SK-N-SH (cell line): ENCODE results near the gene TES. TPM values are rescaled to one million over a fixed set of nuclear protein-coding genes. Genes with fewer than 3 reads are reported as not detected.

Source experiments
- CTCF ChIA-PET: fragments of 300-600, 350-600 bp; formaldehyde crosslinking; extraction: SDS; loops from one replicate; lab custom pipeline; 2021; lab: Yijun Ruan, JAX
- POLR2A ChIA-PET: fragments of 350-600 bp; sonication (Branson Sonifier 250); formaldehyde crosslinking; extraction: SDS; loops from one replicate; lab custom pipeline; 2020; ENCODE audit warnings: antibody characterized with exemption, inconsistent platforms; lab: Yijun Ruan, JAX
- DNase-seq: peaks from one replicate; pipeline ENCODE4 v3.0.0; 2012
- H2AFZ ChIP-seq: fragments of 200-600 bp; sonication (generic); 2 replicates; pipeline ENCODE4 v1.8.1; 2016; ENCODE audit warnings: antibody characterized with exemption, mild to moderate bottlenecking, low read depth
- H3F3A ChIP-seq: fragments of 200-600 bp; sonication (generic); replicated peaks from 2 replicates; pipeline ENCODE3; 2016; ENCODE audit warnings: antibody characterized with exemption, mild to moderate bottlenecking; ENCODE audit not compliant: insufficient read depth
- H3K27ac ChIP-seq, 2 experiments: fragments of 200-500 bp in 1 of 2; fragments of 200-600 bp in 1 of 2; sonication (Bioruptor generic) in 1 of 2; sonication (generic), shearing (Covaris generic) in 1 of 2; 2 replicates each; pipeline versions ENCODE4 v1.5.1 to v1.6.1; 2014 to 2016; ENCODE audit warnings: low read depth in 2 of 2, inconsistent platforms in 1 of 2, low read length in 1 of 2, mild to moderate bottlenecking in 1 of 2, mixed read lengths in 1 of 2
- H3K27me3 ChIP-seq: fragments of 200-600 bp; sonication (generic), shearing (Covaris generic); 2 replicates; pipeline ENCODE4 v1.6.1; 2016; ENCODE audit warnings: mixed run types; ENCODE audit not compliant: insufficient read depth
- H3K36me3 ChIP-seq, 2 experiments: fragments of 200-500 bp in 1 of 2; fragments of 200-600 bp in 1 of 2; sonication (Bioruptor generic) in 1 of 2; sonication (generic) in 1 of 2; replicated peaks in 1 of 2; 2 replicates each; pipeline versions ENCODE3 to v1.5.1; 2014 to 2016; ENCODE audit warnings: low read length in 1 of 2, mild to moderate bottlenecking in 1 of 2; ENCODE audit not compliant: insufficient read depth in 2 of 2, control insufficient read depth in 1 of 2
- H3K4me1 ChIP-seq, 2 experiments: fragments of 200-500 bp in 1 of 2; fragments of 200-600 bp in 1 of 2; sonication (Bioruptor generic) in 1 of 2; sonication (generic), shearing (Covaris generic) in 1 of 2; 2 replicates each; pipeline versions ENCODE4 v1.5.1 to v1.6.1; 2014 to 2016; ENCODE audit warnings: low read depth in 1 of 2, low read length in 1 of 2, mixed run types in 1 of 2; ENCODE audit not compliant: insufficient read depth in 2 of 2, control insufficient read depth in 1 of 2
- H3K4me2 ChIP-seq: fragments of 200-600 bp; sonication (generic), shearing (Covaris generic); 2 replicates; pipeline ENCODE4 v1.6.1; 2017; ENCODE audit warnings: mixed run types
- H3K4me3 ChIP-seq, 2 experiments: fragments of 200-500 bp in 1 of 2; fragments of 200-600 bp in 1 of 2; sonication (Bioruptor generic) in 1 of 2; sonication (generic), shearing (Covaris generic) in 1 of 2; 2 replicates each; pipeline versions ENCODE4 v1.5.1 to v1.8.1; 2014 to 2016; ENCODE audit warnings: low read depth in 2 of 2, inconsistent platforms in 1 of 2, low read length in 1 of 2, mild to moderate bottlenecking in 1 of 2, mixed read lengths in 1 of 2, moderate library complexity in 1 of 2
- H3K79me2 ChIP-seq: fragments of 200-600 bp; sonication (generic); 2 replicates; pipeline ENCODE4 v1.8.1; 2017; ENCODE audit warnings: mild to moderate bottlenecking; ENCODE audit not compliant: insufficient read depth
- H3K9ac ChIP-seq: fragments of 200-600 bp; sonication (generic); 2 replicates; pipeline ENCODE4 v1.6.1; 2017; ENCODE audit warnings: mixed run types
- H3K9me2 ChIP-seq: fragments of 200-600 bp; sonication (generic); 2 replicates; pipeline ENCODE4 v1.6.1; 2017; ENCODE audit warnings: mixed run types
- H3K9me3 ChIP-seq: fragments of 200-600 bp; sonication (generic); 2 replicates; pipeline ENCODE4 v1.6.1; 2017; ENCODE audit warnings: mixed run types, mild to moderate bottlenecking, moderate library complexity
- H4K20me1 ChIP-seq: fragments of 200-600 bp; sonication (generic); 2 replicates; pipeline ENCODE4 v1.6.1; 2017; ENCODE audit warnings: mild to moderate bottlenecking, mixed run types; ENCODE audit not compliant: insufficient read depth
- CHD2 ChIP-seq: fragments of 150-350 bp; IDR thresholded peaks from 2 replicates; pipeline ENCODE4 v1.6.1; 2018; ENCODE audit warnings: low read length; ENCODE audit not compliant: partially characterized antibody
- ELF1 ChIP-seq: IDR thresholded peaks from 2 replicates; pipeline ENCODE4 v1.4.0; 2012
- EP300 ChIP-seq, 2 experiments: IDR thresholded peaks; 2 replicates each; pipeline versions ENCODE4 v1.4.0 to v1.6.1; 2012; ENCODE audit warnings: borderline replicate concordance in 1 of 2, low read depth in 1 of 2, low read length in 1 of 2
- EZH2phosphoT487 ChIP-seq: fragments of 200-600 bp; sonication (generic); IDR thresholded peaks from 2 replicates; pipeline ENCODE4 v1.6.1; 2017; ENCODE audit warnings: low read depth, mixed run types, mild to moderate bottlenecking, antibody characterized with exemption, moderate library complexity, borderline replicate concordance
- GABPA ChIP-seq: IDR thresholded peaks from 2 replicates; pipeline ENCODE4 v1.4.0; 2012; ENCODE audit warnings: low read depth, mild to moderate bottlenecking
- JUND ChIP-seq: IDR thresholded peaks from 2 replicates; pipeline ENCODE4 v1.4.0; 2012
- MEF2A ChIP-seq: IDR thresholded peaks from 2 replicates; pipeline ENCODE4 v1.4.0; 2012; ENCODE audit warnings: low read depth, borderline replicate concordance
- NFIC ChIP-seq: IDR thresholded peaks from 2 replicates; pipeline ENCODE4 v1.4.0; 2012; ENCODE audit warnings: borderline replicate concordance
- POLR2AphosphoS5 ChIP-seq: IDR thresholded peaks from 2 replicates; pipeline ENCODE4 v1.6.1; 2012; ENCODE audit warnings: low read depth, low read length
- RAD21 ChIP-seq: IDR thresholded peaks from 2 replicates; pipeline ENCODE4 v1.6.1; 2012; ENCODE audit warnings: mild to moderate bottlenecking, low read length
- RCOR1 ChIP-seq: fragments of 150-350 bp; IDR thresholded peaks from 2 replicates; pipeline ENCODE4 v1.6.1; 2017; ENCODE audit warnings: antibody characterized with exemption, low read length
- RFX5 ChIP-seq: IDR thresholded peaks from 2 replicates; pipeline ENCODE4 v1.6.1; 2012; ENCODE audit warnings: mild to moderate bottlenecking, improper control_type of control experiment, low read length
- SIN3A ChIP-seq: IDR thresholded peaks from 2 replicates; pipeline ENCODE4 v1.6.1; 2012; ENCODE audit warnings: low read depth, mild to moderate bottlenecking, low read length, moderate library complexity, borderline replicate concordance
- SMC3 ChIP-seq: IDR thresholded peaks from 2 replicates; pipeline ENCODE4 v1.6.1; 2012; ENCODE audit warnings: low read depth, low read length, improper control_type of control experiment
- TAF1 ChIP-seq: IDR thresholded peaks from 2 replicates; pipeline ENCODE4 v1.6.1; 2012; ENCODE audit warnings: low read depth, mild to moderate bottlenecking, low read length, moderate library complexity, borderline replicate concordance
- TCF12 ChIP-seq: IDR thresholded peaks from 2 replicates; pipeline ENCODE4 v1.4.0; 2012
- TEAD4 ChIP-seq: IDR thresholded peaks from 2 replicates; pipeline ENCODE4 v1.4.0; 2012; ENCODE audit warnings: mild to moderate bottlenecking, borderline replicate concordance; ENCODE audit not compliant: insufficient read depth
- YY1 ChIP-seq: IDR thresholded peaks from 2 replicates; pipeline ENCODE4 v1.4.0; 2012; ENCODE audit warnings: low read depth, mild to moderate bottlenecking
- WGBS: methylation state at CpG from one replicate; pipeline ENCODE4 v1.1.6; 2017; ENCODE audit warnings: low lambda C conversion rate; 5-methylcytosine and 5-hydroxymethylcytosine counted together
- polyA plus RNA-seq, 3 experiments: library from polyadenylated mRNA; depleted of rRNA; stranded (reverse); fragments of >200 nt; gene quantifications; 2 replicates each; pipeline ENCODE4 v1.2.3, GENCODE V29; 2012
- TF ChIP-seq, protein P1 (sequence below): IDR thresholded peaks from 2 replicates; pipeline ENCODE4 v1.4.0; 2012; ENCODE audit warnings: low read depth, borderline replicate concordance
- TF ChIP-seq, protein P2 (sequence below): IDR thresholded peaks from 2 replicates; pipeline ENCODE4 v1.4.0; 2012; ENCODE audit warnings: low read depth

Gene TES
- polyA plus RNA-seq, 1 of the 3 experiments (the other 2 are of a cell fraction), result 9.5 TPM

DNA sequence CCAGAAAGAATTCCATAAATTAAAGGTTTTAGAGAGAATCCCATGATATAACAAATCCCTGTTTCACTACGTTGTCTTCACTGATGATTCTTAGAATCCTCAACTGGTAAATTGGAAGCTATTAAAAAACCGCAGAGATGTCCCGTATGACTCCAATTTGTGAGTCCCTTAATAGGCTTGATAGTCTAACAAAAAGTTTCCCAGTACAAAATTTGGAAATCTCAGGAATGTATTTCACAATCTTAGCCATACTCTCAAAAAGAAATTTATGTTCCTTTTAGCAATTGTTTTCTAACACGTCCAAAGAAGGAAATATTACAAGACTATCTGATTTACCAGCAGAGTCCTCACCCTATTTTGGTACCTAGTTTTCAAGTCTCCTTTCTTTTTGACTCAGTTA lies 2.5 kb downstream of the TES start:
- Histone ChIP-seq H3K9me3 (no peaks in the 10 kb centered on the region), H3K79me2 (no peaks in the 10 kb centered on the region), H3K27ac (no peak overlapping the region; a peak in 1 of 4 replicates), H3F3A (peaks cover 7% of the 10 kb centered on the region), H2AFZ (no peak overlapping the region), H4K20me1 (0 out of 2 replicates have a peak, but pooled peaks cover 1% of the 10 kb centered on the region), H3K4me3 (no peak overlapping the region), H3K9ac (no peak overlapping the region), H3K9me2 (no peaks in the 10 kb centered on the region), H3K27me3 (peaks cover 43% of the 10 kb centered on the region), H3K36me3 (no peaks in the 10 kb centered on the region), H3K4me2 (no peak overlapping the region), H3K4me1 (peaks cover 4 to 45% of the 10 kb centered on the region in 2 experiments; a peak in 3 of 4 replicates)
- CTCF ChIA-PET, result interaction anchor here (1.2 to 5.9 kb wide), 4 partner anchors 19 to 32 kb away, joined by 5 to 75 read pairs (median 32); no protein-coding TSS in a partner anchor
- no peak for DNase-seq
- WGBS, result 57% methylated on average over 4 of the region's 4 CpGs
- POLR2A ChIA-PET, result no interaction called here
- TF ChIP-seq YY1, result no peak
- no peak for TF ChIP-seq RAD21
- TF ChIP-seq, protein P1, sequence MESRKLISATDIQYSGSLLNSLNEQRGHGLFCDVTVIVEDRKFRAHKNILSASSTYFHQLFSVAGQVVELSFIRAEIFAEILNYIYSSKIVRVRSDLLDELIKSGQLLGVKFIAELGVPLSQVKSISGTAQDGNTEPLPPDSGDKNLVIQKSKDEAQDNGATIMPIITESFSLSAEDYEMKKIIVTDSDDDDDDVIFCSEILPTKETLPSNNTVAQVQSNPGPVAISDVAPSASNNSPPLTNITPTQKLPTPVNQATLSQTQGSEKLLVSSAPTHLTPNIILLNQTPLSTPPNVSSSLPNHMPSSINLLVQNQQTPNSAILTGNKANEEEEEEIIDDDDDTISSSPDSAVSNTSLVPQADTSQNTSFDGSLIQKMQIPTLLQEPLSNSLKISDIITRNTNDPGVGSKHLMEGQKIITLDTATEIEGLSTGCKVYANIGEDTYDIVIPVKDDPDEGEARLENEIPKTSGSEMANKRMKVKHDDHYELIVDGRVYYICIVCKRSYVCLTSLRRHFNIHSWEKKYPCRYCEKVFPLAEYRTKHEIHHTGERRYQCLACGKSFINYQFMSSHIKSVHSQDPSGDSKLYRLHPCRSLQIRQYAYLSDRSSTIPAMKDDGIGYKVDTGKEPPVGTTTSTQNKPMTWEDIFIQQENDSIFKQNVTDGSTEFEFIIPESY, result no peak
- TF ChIP-seq NFIC, result no peak
- no peak for TF ChIP-seq SIN3A
- TF ChIP-seq JUND, result no peak
- TF ChIP-seq MEF2A, result no peak
- TF ChIP-seq ELF1, result no peak
- TF ChIP-seq GABPA, result no peak
- no peak for TF ChIP-seq TCF12
- TF ChIP-seq TEAD4, result no peak

DNA sequence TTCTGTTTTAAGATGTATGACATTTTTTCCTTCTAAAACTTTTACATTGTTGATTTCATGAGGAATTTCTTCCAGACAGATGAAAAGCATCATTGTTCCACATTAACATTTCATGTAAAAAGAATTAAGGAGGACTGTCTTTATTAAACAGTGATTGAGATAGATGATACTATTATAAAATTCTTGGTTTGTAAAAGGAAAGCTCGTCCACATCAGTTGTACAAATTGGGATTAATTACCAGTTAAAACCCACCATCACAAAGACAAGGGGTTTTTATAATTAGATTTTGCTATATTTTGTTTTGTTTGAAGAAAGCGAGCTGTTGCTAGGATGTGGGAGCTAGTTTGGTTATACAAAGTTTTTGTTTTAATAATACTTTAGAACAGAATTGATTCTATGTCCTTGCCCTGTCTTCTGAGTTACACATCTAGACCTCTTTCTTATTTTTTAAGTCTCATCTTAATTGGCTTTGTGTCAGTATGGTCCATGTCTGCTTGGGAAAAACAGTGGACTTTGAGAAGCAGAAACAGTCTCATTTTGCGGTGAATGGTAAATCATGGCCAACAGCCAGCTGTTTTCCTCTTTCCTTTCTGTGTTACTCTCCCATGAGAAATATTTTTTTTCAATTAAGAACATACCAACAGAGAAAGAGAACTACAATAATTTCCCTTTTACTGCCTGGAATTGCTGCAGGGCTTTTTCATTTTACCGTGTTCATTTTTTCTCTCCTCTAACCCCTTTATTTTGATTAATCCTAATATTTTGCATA lies 3.2 kb downstream of the TES start:
- peak overlapping the region in 1 of 2 experiments; percentile 8; a peak in 1 of 4 replicates for H3K27ac ChIP-seq
- H3K4me2 ChIP-seq, result no peak overlapping the region
- H3K36me3 ChIP-seq, result no peaks in the 10 kb centered on the region
- H3K79me2 ChIP-seq, result no peaks in the 10 kb centered on the region
- peaks cover 6 to 48% of the 10 kb centered on the region in 2 experiments; a peak in 3 of 4 replicates for H3K4me1 ChIP-seq
- TF ChIP-seq RCOR1 (no peak; the same call in 1 of the 2 replicates), TAF1 (no peak), POLR2AphosphoS5 (no peak), NFIC (no peak), CHD2 (no peak), TCF12 (no peak), SMC3 (no peak), EZH2phosphoT487 (no peak), RFX5 (no peak), EP300 (IDR thresholded peaks at IDR 0.05; ENCODE audit: borderline replicate concordance in 1 of 2, low read depth in 1 of 2, low read length in 1 of 2) (no peak)
- TF ChIP-seq, protein P2, sequence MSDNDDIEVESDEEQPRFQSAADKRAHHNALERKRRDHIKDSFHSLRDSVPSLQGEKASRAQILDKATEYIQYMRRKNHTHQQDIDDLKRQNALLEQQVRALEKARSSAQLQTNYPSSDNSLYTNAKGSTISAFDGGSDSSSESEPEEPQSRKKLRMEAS, result no peak
- TF ChIP-seq, all 33 proteins: peak for 0
- Histone ChIP-seq H3F3A (peaks cover 9% of the 10 kb centered on the region), H3K4me3 (no peak overlapping the region; a peak in 1 of 4 replicates), H3K9me2 (no peaks in the 10 kb centered on the region), H3K27me3 (peaks cover 37% of the 10 kb centered on the region), H3K9me3 (no peaks in the 10 kb centered on the region), H3K9ac (no peak overlapping the region), H2AFZ (no peak overlapping the region), H4K20me1 (0 out of 2 replicates have a peak, but pooled peaks cover 3% of the 10 kb centered on the region)
- ChIA-PET POLR2A (no interaction called here), CTCF (interaction anchor here (1.2 to 5.9 kb wide), 3 partner anchors 19 to 33 kb away, joined by 5 to 75 read pairs (median 37); no protein-coding TSS in a partner anchor)
- 60% methylated on average over 4 of the region's 4 CpGs for WGBS
- no peak for DNase-seq
